Measurements from ENCODE around the gene MTURN. TPM values are rescaled to one million over a fixed set of nuclear protein-coding genes. Genes with fewer than 3 reads are reported as not detected.

MTURN gene
- 10 to 100 TPM; 19.8 to 34.5 TPM for total RNA-seq

DNA sequence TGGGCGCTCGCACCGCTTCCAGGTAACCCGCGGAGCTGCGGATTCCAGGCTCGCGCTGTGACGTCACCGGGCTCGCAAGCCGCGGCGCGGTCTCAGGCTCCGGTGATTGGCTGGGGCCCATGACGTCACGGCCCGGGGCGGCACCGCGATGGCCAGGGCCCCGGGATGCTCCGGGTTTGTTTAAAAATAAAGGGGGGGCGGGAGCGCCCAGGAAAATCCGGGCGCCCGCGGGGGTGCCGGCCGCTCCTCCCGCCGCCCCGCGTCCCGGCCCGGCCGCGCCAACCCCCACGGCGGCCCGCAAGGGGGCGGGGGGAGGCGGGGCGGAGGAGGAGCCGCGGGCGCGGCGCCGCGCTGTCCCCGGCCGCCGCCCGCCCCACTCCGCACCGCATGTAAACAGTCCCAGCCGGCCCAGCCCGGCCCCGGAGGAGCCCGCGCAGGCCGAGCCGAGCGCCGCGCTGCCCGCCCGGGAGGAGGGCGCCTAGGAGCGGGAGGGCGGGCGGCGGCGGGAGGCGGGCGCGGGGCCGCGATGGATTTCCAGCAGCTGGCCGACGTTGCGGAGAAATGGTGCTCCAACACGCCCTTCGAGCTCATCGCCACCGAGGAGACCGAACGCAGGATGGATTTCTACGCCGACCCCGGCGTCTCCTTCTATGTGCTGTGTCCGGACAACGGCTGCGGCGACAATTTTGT lies at the start of gene MTURN:
Gene MTURN (plus strand): TSS at position 376 of the 690 bp plus-strand sequence. CDS start 151 bp downstream, at position 527.
- intact Hi-C loops (cut with DNase I), result no loop called here
- H3K4me3 ChIP-seq, result peak within 1 kb of the TSS; percentile 39 to 87
- WGBS, 2 donors, result 0% methylated on average over 9 to 85 of the region's 99 CpGs
- H3K27ac ChIP-seq, result peak within 1 kb of the TSS; percentile 63 to 88 (median 82)
- no peaks in the 10 kb centered on the region for H3K36me3 ChIP-seq (replicated peaks in 1 of 2; ENCODE audit: insufficient read depth in 1 of 2, low read depth in 2 of 2)
- peak; percentile 91 for ATAC-seq
- DNase-seq, result peak; percentile 85 to 91 (median 86)
- no peaks in the 10 kb centered on the region for H3K9me3 ChIP-seq
- no peaks in the 10 kb centered on the region for H3K27me3 ChIP-seq
- peaks cover 8% of the 10 kb centered on the region for H3K4me1 ChIP-seq
- peak in 2 of 3 donors; percentile 18 to 19 for TF ChIP-seq POLR2A (IDR thresholded peaks at IDR 0.05)
- TF ChIP-seq, protein P1, sequence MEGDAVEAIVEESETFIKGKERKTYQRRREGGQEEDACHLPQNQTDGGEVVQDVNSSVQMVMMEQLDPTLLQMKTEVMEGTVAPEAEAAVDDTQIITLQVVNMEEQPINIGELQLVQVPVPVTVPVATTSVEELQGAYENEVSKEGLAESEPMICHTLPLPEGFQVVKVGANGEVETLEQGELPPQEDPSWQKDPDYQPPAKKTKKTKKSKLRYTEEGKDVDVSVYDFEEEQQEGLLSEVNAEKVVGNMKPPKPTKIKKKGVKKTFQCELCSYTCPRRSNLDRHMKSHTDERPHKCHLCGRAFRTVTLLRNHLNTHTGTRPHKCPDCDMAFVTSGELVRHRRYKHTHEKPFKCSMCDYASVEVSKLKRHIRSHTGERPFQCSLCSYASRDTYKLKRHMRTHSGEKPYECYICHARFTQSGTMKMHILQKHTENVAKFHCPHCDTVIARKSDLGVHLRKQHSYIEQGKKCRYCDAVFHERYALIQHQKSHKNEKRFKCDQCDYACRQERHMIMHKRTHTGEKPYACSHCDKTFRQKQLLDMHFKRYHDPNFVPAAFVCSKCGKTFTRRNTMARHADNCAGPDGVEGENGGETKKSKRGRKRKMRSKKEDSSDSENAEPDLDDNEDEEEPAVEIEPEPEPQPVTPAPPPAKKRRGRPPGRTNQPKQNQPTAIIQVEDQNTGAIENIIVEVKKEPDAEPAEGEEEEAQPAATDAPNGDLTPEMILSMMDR (IDR thresholded peaks at IDR 0.05), result peak in 2 of 7 experiments; percentile 38

DNA sequence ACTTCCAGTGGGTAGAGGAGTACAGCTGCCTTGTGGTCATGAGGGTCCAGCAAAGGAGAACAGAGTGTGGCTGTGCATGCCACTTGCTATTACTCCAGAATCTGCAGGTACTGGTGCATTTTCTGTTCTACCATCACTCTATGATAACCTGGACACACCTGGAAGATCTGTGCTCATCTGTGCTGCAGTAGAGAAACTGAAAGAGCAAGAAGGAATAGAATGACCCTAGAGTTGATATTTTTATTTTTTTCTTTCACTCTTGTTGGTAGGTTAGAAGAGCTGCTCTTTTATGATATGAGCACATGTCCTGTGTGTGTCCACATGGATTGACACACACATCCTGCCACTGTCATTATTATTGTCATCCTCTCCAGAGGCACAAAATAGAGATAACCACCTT lies 48.3 kb upstream of the MTURN start:
- DNase-seq (no peak), ATAC-seq (no peak)
- intact Hi-C loops (cut with DNase I), result no loop called here
- Histone ChIP-seq H3K4me3 (no peak overlapping the region), H3K36me3 (replicated peaks in 1 of 2; ENCODE audit: insufficient read depth in 1 of 2, low read depth in 2 of 2) (no peaks in the 10 kb centered on the region), H3K27me3 (no peaks in the 10 kb centered on the region), H3K9me3 (no peaks in the 10 kb centered on the region), H3K4me1 (no peaks in the 10 kb centered on the region), H3K27ac (no peak overlapping the region)
- no peak for TF ChIP-seq POLR2A (IDR thresholded peaks at IDR 0.05)
- TF ChIP-seq, protein P1 (IDR thresholded peaks at IDR 0.05), result no peak

DNA sequence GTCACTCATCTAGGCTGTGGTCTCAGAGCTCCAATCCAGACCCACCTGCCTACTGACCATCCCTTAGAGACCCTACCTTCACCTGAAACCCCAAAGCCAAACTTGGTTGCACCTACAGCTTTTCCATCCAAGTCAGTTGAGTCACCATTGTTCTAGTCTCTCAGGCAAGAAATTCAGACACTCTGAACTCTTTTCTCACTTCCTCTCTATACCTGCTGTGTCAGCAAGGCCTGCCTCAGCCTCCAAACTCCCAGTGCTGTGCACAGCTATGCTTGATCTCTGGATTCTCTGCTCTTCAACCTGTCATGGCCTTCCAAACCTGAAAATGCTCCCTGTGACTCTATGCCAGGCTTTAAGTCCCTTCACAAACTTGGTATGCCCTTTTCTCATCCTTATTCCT lies 47.4 kb upstream of the MTURN start:
- no peak overlapping the region for H3K27ac ChIP-seq
- H3K27me3 ChIP-seq, result no peaks in the 10 kb centered on the region
- intact Hi-C loops (cut with DNase I), result no loop called here
- no peaks in the 10 kb centered on the region for H3K36me3 ChIP-seq (replicated peaks in 1 of 2; ENCODE audit: insufficient read depth in 1 of 2, low read depth in 2 of 2)
- no peak overlapping the region for H3K4me3 ChIP-seq
- no peaks in the 10 kb centered on the region for H3K9me3 ChIP-seq
- no peak for ATAC-seq
- H3K4me1 ChIP-seq, result no peaks in the 10 kb centered on the region
- TF ChIP-seq, protein P1 (IDR thresholded peaks at IDR 0.05), result no peak
- no peak for TF ChIP-seq POLR2A (IDR thresholded peaks at IDR 0.05)
- no peak for DNase-seq

DNA sequence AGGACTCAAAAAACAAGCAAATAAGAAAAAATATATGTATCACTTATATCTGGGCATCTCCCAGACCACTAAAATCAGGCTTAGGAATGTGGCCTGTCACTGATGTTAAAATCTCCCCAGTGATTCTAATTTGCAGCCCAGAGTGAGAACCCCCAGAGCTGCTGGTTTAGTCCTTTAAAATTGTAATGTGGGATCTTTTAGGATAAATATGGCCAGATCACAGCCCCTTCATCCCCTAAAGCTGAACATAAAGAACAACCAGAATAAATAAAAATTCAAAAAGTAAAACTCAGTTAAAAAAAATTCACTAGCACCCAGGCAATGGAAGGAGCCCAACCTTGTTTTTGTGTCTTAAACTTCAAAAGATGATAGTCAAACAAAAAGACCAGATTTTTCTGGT lies 46.4 kb upstream of the MTURN start:
- no peaks in the 10 kb centered on the region for H3K36me3 ChIP-seq (replicated peaks in 1 of 2; ENCODE audit: insufficient read depth in 1 of 2, low read depth in 2 of 2)
- no peak overlapping the region for H3K27ac ChIP-seq
- H3K9me3 ChIP-seq, result no peaks in the 10 kb centered on the region
- no peaks in the 10 kb centered on the region for H3K4me1 ChIP-seq
- ATAC-seq (no peak), DNase-seq (no peak)
- no peaks in the 10 kb centered on the region for H3K27me3 ChIP-seq
- intact Hi-C loops (cut with DNase I), result no loop called here
- no peak overlapping the region for H3K4me3 ChIP-seq
- no peak for TF ChIP-seq POLR2A (IDR thresholded peaks at IDR 0.05)

DNA sequence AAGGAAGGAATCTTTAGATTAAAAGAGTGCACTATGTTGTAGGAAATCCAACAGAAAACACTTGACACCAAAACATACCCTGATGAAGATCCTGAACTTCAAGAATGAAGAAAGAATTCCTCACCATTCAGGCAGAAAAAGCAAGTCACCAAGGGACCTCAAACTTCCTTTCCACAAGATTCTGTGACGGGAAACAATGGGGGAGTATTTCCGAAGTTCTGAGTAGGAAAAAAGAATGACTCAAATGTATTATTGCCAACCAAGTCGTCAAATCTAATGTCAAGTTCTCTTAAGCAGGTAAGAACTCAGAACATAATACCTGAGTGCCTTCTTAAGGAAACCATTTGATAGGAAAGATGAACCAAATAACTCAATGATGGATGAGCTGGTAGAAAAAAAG lies 44.7 kb upstream of the MTURN start:
- WGBS, 2 donors, result 66 to 85% methylated on average over 3 of the region's 3 CpGs
- ATAC-seq (no peak), DNase-seq (no peak)
- Histone ChIP-seq H3K27ac (no peak overlapping the region), H3K27me3 (no peaks in the 10 kb centered on the region), H3K36me3 (replicated peaks in 1 of 2; ENCODE audit: insufficient read depth in 1 of 2, low read depth in 2 of 2) (no peaks in the 10 kb centered on the region), H3K9me3 (no peaks in the 10 kb centered on the region), H3K4me3 (no peak overlapping the region), H3K4me1 (no peaks in the 10 kb centered on the region)
- intact Hi-C loops (cut with DNase I), result no loop called here
- TF ChIP-seq, protein P1 (IDR thresholded peaks at IDR 0.05), result no peak
- no peak for TF ChIP-seq POLR2A (IDR thresholded peaks at IDR 0.05)
